Coronary artery (tissue), 2 donors: Measurements from ENCODE around the gene PNPLA2.

Experiments
- DNase-seq: peaks from one replicate; pipeline ENCODE4 v3.0.0-alpha.2; 2017; ENCODE audit warnings: low spot score
- H3K27ac ChIP-seq, 2 donors: fragments of 200-600 bp; sonication (generic); one replicate each; pipeline ENCODE4 v1.5.1; 2016 to 2019
- H3K4me3 ChIP-seq: fragments of 200-600 bp; sonication (generic); 2 replicates; pipeline ENCODE4 v1.5.1; 2016; ENCODE audit warnings: mild to moderate bottlenecking, moderate library complexity
- TF ChIP-seq, protein P1 (sequence below): fragments of 200-600 bp; sonication (generic); IDR thresholded peaks from one replicate; pipeline ENCODE4 v1.5.1; 2019; ENCODE audit warnings: antibody characterized with exemption

Gene PNPLA2

DNA sequence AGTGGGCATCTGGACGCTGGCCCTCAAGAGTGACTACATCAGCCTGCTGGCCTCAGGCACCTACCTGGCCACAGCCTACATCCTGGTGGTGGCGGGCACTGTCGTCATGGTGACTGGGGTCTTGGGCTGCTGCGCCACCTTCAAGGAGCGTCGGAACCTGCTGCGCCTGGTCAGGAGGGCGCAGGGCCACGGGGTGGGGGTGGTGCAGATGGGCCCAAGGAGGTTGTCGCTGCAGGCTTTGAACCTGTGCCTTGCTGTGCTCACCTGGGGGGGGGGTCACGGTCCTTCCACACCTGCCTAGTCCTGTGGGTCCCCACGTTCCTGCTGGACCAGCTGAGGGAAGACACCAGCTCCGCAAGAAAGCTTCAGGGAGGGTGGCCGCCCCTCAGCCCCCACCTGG lies 17.6 kb downstream of the PNPLA2 start:
- H3K4me3 ChIP-seq, result no peak overlapping the region
- peak overlapping the region; percentile 68 to 92 for H3K27ac ChIP-seq
- TF ChIP-seq, protein P1, sequence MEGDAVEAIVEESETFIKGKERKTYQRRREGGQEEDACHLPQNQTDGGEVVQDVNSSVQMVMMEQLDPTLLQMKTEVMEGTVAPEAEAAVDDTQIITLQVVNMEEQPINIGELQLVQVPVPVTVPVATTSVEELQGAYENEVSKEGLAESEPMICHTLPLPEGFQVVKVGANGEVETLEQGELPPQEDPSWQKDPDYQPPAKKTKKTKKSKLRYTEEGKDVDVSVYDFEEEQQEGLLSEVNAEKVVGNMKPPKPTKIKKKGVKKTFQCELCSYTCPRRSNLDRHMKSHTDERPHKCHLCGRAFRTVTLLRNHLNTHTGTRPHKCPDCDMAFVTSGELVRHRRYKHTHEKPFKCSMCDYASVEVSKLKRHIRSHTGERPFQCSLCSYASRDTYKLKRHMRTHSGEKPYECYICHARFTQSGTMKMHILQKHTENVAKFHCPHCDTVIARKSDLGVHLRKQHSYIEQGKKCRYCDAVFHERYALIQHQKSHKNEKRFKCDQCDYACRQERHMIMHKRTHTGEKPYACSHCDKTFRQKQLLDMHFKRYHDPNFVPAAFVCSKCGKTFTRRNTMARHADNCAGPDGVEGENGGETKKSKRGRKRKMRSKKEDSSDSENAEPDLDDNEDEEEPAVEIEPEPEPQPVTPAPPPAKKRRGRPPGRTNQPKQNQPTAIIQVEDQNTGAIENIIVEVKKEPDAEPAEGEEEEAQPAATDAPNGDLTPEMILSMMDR, result no peak
- no peak for DNase-seq

GRCh38 chr11:836700-837099 lies 18.0 kb downstream of the PNPLA2 start:
- no peak for DNase-seq
- no peak overlapping the region for H3K4me3 ChIP-seq
- peak overlapping the region in 1 of 2 donors; percentile 68 for H3K27ac ChIP-seq
- TF ChIP-seq, protein P1, result no peak

DNA sequence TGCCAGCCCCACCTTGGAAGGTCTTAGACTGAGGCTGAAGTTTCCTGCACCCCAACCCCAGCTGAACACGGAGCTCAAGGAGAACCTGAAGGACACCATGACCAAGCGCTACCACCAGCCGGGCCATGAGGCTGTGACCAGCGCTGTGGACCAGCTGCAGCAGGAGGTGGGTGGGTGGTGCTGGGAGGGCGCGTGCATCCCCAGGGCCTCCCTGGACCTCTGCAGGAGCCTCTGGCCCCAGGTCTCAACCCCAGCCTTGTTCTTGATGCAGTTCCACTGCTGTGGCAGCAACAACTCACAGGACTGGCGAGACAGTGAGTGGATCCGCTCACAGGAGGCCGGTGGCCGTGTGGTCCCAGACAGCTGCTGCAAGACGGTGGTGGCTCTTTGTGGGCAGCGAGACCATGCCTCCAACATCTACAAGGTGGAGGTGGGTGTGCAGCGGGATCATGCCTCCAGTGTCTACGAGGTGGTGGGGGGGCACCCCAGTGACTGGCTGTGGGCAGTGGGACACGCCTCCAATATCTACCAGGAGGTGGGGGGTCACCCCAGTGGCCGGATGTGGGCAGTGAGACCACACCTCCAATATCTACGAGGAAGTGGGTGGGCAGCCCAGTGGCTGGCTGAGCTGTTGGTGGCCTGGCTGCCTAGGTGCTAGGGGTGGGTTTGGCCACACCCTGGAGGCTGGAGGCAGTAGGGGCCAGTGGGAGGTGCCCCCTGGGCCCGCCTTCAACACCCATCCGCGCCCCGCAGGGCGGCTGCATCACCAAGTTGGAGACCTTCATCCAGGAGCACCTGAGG lies 18.7 kb downstream of the PNPLA2 start:
- no peak overlapping the region for H3K4me3 ChIP-seq
- peak overlapping the region in 1 of 2 donors; percentile 68 for H3K27ac ChIP-seq
- TF ChIP-seq, protein P1, result no peak
- no peak for DNase-seq

DNA sequence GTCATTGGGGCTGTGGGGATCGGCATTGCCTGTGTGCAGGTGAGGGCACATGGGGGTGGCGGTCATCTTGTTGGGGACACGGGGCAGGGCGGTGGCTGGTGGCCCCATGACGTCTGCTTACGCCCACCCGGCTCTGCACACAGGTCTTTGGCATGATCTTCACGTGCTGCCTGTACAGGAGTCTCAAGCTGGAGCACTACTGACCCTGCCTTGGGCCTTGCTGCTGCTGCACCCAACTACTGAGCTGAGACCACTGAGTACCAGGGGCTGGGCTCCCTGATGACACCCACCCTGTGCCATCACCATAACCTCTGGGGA lies 19.2 kb downstream of the PNPLA2 start:
- Histone ChIP-seq H3K4me3 (no peak overlapping the region), H3K27ac (peak overlapping the region in 1 of 2 donors; percentile 68)
- DNase-seq, result no peak
- TF ChIP-seq, protein P1, result no peak

DNA sequence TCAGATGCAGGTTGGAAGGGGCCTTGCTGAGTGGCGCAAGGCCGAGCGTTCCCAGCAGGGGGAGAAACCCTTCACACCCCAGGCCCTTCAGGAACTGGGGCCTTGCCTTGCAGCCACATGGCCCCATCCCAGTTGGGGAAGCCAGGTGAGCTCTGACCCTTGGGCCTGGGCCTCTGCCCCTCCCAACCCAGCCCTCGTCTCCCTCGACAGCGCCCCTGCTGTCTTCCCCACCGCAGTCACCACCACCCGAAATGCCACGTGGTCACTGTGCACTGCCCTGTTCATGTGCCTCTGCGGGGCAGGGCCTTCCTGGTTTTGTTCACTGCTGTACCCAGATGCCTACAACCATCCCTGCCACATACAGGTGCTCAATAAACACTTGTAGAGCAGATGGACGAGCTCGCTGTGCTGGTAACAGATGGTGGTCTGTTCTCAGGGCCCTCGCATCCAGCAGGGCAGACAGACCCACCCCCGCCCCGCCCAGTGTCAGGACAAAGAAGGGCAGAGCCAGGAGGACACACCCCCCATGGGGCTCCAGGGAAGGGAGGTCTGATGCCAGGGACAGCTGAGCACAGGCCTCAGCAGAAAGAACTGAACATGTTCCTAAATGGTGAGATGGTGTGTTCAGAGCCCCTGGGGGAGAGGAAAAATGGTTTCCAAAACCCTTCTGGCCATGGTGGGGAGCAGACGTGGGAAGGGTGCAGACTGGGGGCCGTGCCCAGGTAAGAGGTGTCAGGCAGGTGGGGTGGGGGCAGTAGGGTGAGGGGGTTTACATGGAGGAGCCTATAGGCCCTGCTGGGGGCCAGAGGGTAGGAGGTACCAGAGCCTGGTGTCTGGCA lies 19.9 kb downstream of the PNPLA2 start:
- no peak overlapping the region for H3K4me3 ChIP-seq
- TF ChIP-seq, protein P1, result no peak
- no peak for DNase-seq
- peak overlapping the region in 1 of 2 donors; percentile 68 for H3K27ac ChIP-seq

GRCh38 chr11:839280-839623 lies 20.5 kb downstream of the PNPLA2 start:
- peak overlapping the region in 1 of 2 donors; percentile 68 for H3K27ac ChIP-seq
- H3K4me3 ChIP-seq, result no peak overlapping the region
- no peak for DNase-seq
- TF ChIP-seq, protein P1, result no peak
